ENCODE results near the gene PPP3R1. TPM values are rescaled to one million over a fixed set of nuclear protein-coding genes. Genes with fewer than 3 reads are reported as not detected.
"Not testable (repeated sequence)": the region's sequence is repeated elsewhere in the genome, so short reads cannot be mapped to it uniquely, and the experiment has no call there.

The PPP3R1 gene
- total and polyA plus RNA-seq, 10 of the 15 experiments (the other 5 are each of a cell fraction or from before 2014, with no cell fraction given): 1.5 to 61.0 (median 15.8) TPM

- TF ChIP-seq ZBTB11 (CRISPR knock-in tag; IDR thresholded peaks at IDR 0.05) (no peak), SIN3A (IDR thresholded peaks at IDR 0.05; ENCODE audit: low read depth, low read length) (no peak)
These were observed 75.7 kb downstream of the PPP3R1 start (continued) for GRCh38 chr2:68176657-68177056.

- H3K4me1 ChIP-seq (ENCODE audit: control insufficient read depth, insufficient read depth, low read length); H2AFZ ChIP-seq (ENCODE audit: control insufficient read depth, low read depth, low read length); H3K4me3 ChIP-seq; H3K79me2 ChIP-seq (ENCODE audit: control insufficient read depth, insufficient read depth, low read length); H3K27ac ChIP-seq (ENCODE audit: control insufficient read depth, insufficient read depth); DNase-seq (ENCODE audit: low read depth, low spot score); FAIRE-seq; BruUV-seq (replicated peaks); H4K20me1 ChIP-seq (ENCODE audit: control insufficient read depth, insufficient read depth); H3K9me3 ChIP-seq (replicated peaks; ENCODE audit: control insufficient read depth, insufficient read depth, low read length); intact Hi-C loops (cut with micrococcal nuclease; ENCODE audit: unreplicated experiment); POLR2A ChIA-PET; H3K4me2 ChIP-seq (ENCODE audit: control insufficient read depth, insufficient read depth); H3K9ac ChIP-seq (ENCODE audit: control insufficient read depth, insufficient read depth, low read length); ATAC-seq; H3K27me3 ChIP-seq (replicated peaks in 1 of 2; ENCODE audit: control insufficient read depth in 2 of 2, insufficient read depth in 2 of 2, low read length in 1 of 2); in situ Hi-C loops (cut with MboI): not testable (repeated sequence)
- WGBS (ENCODE audit: insufficient coverage, insufficient replicate concordance, low lambda C conversion rate, missing lambda C conversion rate): 99% methylated on average over 4 of the region's 4 CpGs
- RAD21 ChIA-PET (ENCODE audit: unreplicated experiment): interaction anchor here (0.7 to 1.6 kb wide), 3 partner anchors 8 to 21 kb away, joined by 3 read pairs; no protein-coding TSS in a partner anchor
- CTCF ChIA-PET: interaction anchor here (0.8 to 2.3 kb wide), 6 partner anchors 10 to 69 kb away, joined by 3 to 29 read pairs (median 8); no protein-coding TSS in a partner anchor
- peaks cover 3 to 24% of the 10 kb centered on the region in 2 experiments for H3K36me3 ChIP-seq (ENCODE audit: control insufficient read depth in 2 of 2, insufficient read depth in 2 of 2, low read length in 1 of 2)
- SMC1A ChIA-PET (ENCODE audit: uncharacterized antibody, unreplicated experiment): interaction anchor here (0.8 to 1.2 kb wide), 4 partner anchors 11 to 119 kb away, joined by 3 to 4 read pairs (median 3); partner anchors contain the start of gene PNO1
These were observed 77.1 kb downstream of the PPP3R1 start for GRCh38 chr2:68175210-68175609.

Data from GM12878 (cell line).